Measurements from ENCODE around the gene SPCS2.
A peak's percentile ranks its signal among the peaks of the same experiment; 100 is the strongest.
"Not testable (repeated sequence)": the region's sequence is repeated elsewhere in the genome, so short reads cannot be mapped to it uniquely, and the experiment has no call there.

Gene SPCS2

DNA sequence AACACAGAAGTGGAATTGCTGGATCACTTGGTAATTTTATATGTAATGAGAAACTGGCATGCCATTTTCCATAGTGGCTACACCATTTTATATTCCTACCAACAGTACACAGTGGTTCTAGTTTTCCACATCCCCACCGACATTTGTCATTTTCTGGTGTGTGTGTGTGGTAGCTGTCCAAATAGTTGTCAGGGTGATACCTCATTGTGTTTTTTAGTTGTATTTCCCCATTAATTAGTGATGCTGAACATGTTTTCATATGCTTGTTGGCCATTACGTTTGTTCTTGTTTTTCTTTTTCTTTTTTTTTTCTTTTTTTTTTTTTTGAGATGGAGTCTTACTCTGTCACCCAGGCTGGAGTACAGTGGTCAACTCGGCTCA is 51.9 kb downstream of the SPCS2 start:
- no peak for DNase-seq (ENCODE audit: low spot score)

DNA sequence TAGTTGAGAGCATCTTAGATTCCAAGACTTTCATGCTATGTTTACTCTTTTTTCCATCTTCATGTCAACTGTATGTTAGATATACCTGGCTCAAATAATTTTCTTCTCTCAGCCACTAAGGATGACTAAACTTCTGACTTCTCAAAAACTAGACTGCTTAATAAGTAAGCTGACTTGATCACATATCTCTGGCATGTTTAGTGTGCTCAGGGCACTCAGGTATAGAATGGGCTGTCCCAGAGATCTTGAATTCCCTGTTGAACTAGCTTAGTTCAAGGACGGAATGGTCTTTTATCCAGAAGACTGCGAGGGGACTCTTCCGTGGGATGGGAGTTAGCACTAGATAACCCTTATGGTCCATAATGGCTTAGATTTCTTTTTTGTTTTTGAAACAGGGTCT is 52.6 kb downstream of the SPCS2 start:
- no peak for DNase-seq (ENCODE audit: low spot score)

DNA sequence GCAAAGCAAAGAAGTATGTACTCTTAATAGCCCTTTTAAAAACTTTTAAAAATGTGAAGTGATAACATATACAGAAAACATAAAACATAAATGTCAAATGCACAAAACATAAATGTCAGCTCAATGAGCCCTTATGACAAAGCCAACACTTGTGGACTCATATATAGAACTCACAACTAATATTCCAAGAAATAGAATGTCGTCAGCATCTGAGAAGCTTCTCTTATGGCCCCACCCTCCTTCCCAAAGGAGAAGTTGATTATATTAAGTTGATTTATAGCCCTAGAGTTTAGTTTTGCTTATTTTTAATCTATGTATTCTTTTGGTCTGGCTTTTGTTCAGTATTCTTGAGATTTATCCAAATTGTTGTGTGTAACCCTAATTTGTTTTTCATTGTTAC is 53.5 kb downstream of the SPCS2 start:
- DNase-seq (ENCODE audit: low spot score): no peak

DNA sequence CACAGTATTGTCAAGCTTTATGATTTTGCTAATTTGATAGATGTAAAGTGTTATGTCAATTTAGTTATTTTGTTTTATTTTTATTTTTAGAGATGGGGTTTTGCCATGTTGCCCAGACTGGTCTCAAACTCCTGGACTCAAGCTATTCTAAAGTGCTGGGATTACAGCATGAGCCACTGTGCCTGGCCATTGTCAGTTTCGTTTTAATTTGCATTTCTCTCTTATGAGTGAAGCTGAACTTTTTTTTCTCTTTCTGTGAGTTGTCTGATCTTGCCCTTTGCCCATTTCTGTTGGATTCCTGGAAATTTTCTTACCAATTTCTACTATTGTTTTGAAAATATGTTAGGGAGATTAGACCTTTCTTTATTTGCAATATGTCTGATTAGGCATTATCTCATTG is 55.1 kb downstream of the SPCS2 start:
- no peak for DNase-seq (ENCODE audit: low spot score)

DNA sequence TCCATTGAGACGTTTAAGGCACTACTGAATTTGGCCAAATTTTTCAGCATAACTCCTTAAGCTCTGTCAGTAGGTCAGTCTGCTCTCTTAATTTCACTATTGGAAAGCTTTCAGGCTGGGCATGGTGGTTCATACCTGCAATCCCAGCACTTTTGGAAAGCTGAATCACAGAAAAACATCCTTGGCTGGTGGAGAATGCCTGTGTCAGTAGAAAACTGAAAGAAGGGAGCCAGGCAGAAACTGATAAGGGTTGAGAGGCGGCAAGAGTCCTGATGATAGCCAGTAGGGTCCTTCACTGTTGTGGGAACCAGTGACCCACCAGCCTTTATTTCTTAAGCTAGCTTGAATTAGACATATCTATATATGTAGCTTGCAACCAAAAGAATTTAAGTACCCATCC is 62.3 kb downstream of the SPCS2 start:
- no peak for DNase-seq (ENCODE audit: low spot score)

DNA sequence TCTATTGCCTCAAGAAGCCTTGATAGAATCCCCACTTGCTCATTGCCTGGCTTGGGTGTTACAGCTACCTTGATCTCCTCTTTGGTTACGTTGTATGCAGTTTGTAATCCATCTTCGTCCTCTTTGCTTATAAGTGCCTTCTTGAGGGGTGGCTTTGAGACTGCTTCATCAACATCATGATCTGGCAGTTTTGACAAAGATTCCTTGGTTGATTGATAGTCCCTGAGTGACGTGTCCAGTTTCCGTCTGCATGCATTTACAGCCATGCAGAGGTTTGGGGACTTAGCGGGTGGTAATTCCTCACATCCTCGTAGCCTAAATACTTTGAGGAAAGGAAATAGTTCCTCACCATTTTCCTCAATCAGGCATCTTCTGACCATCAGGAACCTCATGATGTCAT is 62.8 kb downstream of the SPCS2 start:
- DNase-seq (ENCODE audit: low spot score): no peak

DNA sequence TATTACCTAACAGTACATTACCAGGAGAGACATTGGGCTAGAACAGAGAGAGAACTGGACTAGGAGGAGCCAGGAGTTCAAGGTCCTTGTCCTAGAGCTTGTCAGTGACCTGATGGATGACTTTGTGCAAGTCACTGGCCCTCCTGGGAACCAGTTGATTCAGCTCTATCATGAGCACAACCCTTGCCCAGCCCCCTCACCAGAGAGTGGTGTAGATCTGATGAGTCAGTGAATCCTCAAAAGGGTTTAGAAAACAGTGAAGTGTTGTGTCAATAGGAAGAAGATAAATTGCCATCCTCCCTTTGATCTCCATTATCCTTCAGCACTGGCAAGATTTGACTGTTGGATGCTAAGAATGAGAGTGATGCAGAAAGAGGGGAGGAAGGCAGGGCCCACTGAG is 64.0 kb downstream of the SPCS2 start:
- DNase-seq (ENCODE audit: low spot score): no peak

DNA sequence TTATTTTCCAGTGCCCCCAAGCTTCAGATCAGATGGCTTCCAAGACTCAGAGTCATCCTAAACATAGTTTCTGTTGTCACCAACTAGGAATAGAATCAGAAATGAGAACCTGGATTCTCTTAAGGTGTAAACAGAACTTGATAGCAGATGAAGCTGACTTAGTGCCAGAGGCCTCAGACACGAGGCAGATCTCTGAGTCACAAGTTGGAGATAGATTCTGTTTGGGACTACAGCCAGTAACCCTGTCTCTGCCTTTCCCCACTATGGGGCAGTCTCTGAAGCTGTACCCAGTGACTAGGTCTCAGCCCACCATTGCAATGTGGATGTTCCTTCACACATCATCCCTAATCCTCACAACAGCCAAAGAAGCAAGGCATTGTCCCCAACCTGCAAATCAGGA is 65.1 kb downstream of the SPCS2 start:
- no peak for DNase-seq (ENCODE audit: low spot score)

DNA sequence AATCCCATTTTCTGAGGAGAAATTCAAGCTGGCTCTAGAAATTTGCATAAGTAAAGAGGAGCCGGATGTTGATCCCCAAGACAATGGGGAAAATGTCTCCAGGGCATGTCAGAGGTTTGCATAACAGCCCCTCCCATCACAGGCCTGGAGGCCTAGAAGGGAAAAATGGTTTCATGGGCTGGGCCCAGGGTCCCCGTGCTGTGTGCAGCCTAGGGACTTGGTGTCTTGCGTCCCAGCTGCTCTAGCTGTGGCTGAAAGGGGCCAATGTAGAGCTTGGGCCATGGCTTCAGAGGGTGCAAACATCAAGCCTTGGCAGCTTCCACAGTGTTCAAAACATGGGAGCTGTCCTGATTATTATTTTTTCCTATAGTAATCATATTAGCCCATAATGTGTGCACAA is 70.1 kb downstream of the SPCS2 start:
- DNase-seq (ENCODE audit: low spot score): not testable (repeated sequence)

DNA sequence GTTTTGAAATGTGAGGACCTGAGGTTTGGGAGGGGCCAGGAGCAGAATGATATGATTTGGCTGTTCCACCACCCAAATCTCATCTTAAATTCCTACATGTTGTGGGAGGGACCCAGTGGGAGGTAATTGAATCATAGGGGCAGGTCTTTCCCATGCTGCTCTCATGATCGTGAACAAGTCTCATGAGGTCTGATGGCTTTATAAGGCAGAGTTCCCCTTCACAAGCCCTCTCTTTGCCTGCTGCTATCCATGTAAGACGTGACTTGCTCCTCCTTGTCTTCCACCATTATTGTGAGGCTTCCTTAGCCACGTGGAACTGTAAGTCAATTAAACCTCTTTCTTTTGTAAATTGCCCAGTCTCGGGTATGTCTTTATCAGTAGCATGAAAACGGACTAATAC is 71.3 kb downstream of the SPCS2 start:
- DNase-seq (ENCODE audit: low spot score): not testable (repeated sequence)

DNA sequence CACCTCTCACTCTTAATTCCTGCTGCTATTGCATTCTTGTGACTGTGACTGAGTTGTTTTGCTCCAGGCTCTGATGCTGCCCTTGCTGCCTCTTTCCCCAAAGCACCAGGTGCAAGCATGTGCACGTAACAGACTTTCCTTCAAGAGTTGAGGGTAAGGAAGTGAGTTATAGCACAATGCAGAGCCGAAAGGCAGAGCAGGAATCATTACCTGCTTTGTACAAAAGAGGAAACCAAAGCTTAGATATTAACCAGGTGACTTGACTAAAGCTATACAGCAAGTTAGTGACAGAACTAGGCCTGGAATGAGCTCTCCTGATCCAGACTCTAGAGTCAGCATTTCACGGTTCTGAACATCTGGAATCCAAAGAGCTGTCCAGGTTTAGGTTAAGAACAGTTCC is 73.2 kb downstream of the SPCS2 start:
- no peak for DNase-seq (ENCODE audit: low spot score)

DNA sequence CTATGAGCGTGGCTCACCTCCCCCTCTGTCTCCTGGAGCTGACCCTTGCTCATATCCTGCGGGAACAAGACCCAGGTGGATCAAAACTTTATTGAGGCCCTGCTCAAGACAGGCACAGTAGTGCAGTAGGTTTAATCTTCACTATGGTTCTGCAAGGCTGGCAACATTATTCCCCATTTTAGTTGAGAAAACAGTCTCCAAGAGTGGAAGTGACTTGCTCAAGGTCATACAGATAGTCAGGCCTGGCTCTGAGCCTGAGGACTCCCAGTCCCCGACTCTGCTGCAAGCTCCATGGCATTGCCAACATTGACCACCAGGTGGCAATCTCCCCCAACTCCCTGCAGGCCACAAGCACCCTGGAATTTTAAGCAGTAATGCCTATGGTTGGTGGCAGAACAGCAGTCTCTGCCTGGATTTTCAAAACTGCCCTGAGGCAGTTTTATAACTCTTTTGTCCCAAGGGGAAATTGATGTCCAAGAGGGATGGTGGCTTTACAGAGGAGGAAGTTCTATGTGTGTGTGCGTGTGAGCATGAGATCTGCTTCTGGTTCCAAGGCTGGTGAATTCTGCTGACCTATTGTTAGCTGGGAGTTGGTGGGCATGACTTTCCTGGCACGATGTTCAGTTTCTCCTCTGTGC is 73.8 kb downstream of the SPCS2 start:
- peak; percentile 83 for DNase-seq (ENCODE audit: low spot score)

DNA sequence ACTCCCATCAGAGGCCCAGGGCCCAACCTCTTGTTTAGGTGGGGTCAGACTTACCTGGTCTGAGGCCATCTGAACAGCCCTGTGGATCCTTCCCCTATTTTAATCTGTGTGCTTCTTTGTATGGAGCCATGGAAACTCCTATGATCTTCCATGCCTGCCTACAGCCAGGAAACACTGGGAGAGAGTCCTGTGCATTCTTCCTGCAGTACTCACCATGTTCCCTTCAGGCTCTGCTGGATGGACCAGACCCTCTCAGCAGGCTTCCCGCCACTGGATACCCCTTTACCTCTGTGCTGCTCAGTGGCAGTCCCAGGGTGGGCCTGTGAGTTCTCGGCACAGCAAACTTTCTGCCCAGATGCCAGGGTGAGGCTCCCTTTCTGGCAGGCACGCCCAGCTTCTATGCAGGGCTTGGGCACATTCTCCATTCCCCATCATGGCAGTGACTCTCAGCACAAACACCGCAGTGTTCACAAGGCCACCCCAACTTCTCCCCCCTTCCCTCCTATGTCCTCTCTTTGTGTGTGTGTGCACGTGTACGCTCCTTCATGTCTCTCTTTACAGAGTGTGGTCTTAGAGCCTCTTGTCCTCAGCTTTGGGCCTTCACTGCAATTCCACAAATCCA is 74.5 kb downstream of the SPCS2 start:
- no peak for DNase-seq (ENCODE audit: low spot score)

DNA sequence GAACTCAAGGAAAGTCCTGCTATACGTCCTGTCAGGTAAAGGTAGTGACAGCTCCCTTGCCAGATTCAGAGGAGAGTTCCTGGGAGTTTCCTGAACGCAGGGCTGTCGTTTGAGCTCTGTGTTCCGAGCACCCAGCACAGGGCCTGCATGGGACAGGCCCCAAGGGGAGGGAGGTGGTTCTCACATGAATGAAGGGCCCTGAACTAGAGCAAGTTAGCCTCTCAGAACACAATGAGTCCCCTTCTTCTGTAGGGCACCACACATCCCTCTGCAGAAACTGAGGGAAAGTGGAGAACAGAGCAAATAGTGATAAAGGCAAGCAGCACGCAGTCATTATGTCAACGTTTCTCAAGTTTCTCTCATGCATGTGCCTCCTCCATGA is 75.0 kb downstream of the SPCS2 start:
- DNase-seq (ENCODE audit: low spot score): no peak

DNA sequence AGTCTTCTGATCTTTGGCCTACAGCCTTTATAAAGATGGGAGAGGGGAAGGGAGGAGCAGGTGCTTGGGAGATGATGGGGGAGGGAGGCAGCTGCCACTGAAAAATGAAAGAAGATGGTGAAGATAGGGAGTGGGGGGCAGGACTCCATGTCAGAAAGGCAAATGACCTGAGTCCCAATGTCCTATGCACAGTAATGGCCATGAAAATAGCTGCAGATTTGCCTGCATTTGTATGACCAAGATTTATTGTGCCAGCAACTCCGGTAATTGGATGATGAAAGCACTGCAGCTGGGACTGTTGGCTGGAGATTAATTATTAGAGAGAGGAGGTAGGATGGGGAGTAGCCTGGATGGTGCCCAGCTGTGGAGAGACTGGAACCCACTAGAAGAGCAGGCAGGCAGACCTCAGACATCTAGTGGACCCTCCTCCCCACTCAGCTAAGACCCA is 75.7 kb downstream of the SPCS2 start:
- DNase-seq (ENCODE audit: low spot score): peak; percentile 81

DNA sequence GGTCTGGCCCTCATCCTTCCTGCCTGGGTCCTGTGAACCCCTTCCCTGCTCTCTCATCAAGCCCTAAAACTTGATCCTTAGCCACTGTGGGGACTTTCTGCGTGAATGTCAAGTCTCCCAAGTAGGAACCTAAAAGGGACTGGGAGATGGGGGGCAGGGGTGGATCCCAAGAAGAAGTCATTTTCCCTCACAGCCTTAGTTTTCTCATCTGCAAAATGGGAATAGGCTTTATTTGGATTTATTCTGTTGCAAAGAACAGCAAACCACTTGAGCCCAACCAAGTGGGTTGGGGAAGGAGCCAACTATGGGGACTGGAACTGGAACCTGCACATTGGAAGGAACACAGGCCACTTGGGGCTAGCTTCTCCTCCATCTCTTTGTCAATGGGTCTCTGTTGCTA is 76.5 kb downstream of the SPCS2 start:
- DNase-seq (ENCODE audit: low spot score): no peak

DNA sequence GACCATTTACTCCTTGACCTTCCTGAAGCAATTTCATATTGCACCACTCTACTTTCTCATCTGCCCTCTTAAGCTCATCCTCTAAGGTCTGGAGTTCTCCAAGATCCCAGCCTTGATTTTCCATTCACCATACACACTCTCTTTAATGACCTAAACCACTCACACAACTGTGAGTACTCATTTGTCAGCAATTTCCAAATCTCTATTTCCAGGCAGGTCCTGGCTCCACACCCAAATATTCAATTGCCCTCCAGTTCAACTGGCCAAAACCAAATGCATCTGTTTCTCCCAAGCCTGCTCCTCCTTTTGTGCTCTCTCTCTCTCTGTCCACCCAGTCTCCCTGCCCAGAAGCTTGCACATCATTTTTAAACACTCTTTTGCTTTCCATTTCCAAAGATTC is 79.3 kb downstream of the SPCS2 start:
- DNase-seq (ENCODE audit: low spot score): no peak

Small RNA genes lying within 50 kb of the gene (small RNA-seq; reads per million reads assigned to genes)
- 0 reads per million in 2 experiments for gene RNU6-216P

Data from SK-N-DZ (cell line).